HL-60 (cell line): ENCODE measurements around the gene ZNF827.

Source experiments
- GABPA ChIP-seq: IDR thresholded peaks from 2 replicates; pipeline ENCODE4 v1.6.1; 2012; ENCODE audit warnings: low read depth
- REST ChIP-seq: IDR thresholded peaks from 2 replicates; pipeline ENCODE4 v1.6.1; 2012; ENCODE audit warnings: low read depth; ENCODE audit not compliant: insufficient replicate concordance
- TF ChIP-seq, protein P1 (sequence below): IDR thresholded peaks from one replicate; pipeline ENCODE4 v1.5.1; 2011; ENCODE audit warnings: low read length, control low read depth, inconsistent platforms; ENCODE audit not compliant: insufficient read depth

- TF ChIP-seq, protein P1, sequence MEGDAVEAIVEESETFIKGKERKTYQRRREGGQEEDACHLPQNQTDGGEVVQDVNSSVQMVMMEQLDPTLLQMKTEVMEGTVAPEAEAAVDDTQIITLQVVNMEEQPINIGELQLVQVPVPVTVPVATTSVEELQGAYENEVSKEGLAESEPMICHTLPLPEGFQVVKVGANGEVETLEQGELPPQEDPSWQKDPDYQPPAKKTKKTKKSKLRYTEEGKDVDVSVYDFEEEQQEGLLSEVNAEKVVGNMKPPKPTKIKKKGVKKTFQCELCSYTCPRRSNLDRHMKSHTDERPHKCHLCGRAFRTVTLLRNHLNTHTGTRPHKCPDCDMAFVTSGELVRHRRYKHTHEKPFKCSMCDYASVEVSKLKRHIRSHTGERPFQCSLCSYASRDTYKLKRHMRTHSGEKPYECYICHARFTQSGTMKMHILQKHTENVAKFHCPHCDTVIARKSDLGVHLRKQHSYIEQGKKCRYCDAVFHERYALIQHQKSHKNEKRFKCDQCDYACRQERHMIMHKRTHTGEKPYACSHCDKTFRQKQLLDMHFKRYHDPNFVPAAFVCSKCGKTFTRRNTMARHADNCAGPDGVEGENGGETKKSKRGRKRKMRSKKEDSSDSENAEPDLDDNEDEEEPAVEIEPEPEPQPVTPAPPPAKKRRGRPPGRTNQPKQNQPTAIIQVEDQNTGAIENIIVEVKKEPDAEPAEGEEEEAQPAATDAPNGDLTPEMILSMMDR: no peak
- TF ChIP-seq GABPA: no peak
- no peak for TF ChIP-seq REST
These were observed 202.3 kb downstream of the ZNF827 start for GRCh38 chr4:145736241-145736831.
